GM11168 (cell line): ENCODE data around the gene CPEB3.

Experiments used
- in situ Hi-C: fragments of 300-500 bp; cut with MboI; formaldehyde crosslinking; loops from one replicate; pipeline ENCODE4 v1.12.0; 2022; ENCODE audit warnings: low sequenced_read_pairs; ENCODE audit not compliant: unreplicated experiment

The CPEB3 gene

DNA sequence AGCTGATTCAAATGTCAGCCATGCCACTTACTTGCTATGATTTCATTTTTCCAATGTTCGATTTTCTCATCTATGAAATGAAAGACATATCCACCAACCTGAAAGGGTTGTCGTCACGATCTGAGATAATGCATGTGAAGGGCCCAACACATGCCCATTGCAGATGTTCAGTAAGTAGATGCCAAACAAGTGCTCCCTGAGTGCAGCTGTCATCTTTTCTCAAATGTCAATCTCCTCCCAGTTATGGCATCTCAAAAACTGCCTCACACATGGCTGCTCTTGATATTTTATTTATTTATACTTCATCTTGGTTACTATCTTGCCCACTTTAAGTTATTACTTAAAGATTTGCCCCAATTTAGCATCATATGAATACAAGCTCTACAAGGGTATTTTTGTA is 16.8 kb downstream of the CPEB3 start:
- in situ Hi-C loops, result no loop called here

DNA sequence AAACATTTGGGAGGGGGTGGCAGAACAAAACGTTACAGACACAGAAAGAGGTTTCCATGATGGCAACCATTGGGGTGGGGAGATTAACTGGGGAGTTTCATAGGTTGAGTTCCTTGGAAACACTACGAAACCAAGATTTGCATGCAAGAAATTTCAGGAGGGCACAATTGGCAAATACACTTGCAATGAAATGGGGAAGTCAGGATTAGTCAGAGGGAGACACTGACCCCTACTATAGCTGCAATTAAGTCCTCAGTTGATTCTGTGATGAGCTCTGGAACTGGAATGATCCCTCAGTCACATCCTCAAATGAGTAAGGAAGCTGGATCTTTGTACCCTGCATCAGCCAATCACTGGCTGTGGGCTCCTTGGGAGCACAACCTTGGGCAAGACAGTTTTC is 22.1 kb downstream of the CPEB3 start:
- in situ Hi-C loops, result no loop called here

DNA sequence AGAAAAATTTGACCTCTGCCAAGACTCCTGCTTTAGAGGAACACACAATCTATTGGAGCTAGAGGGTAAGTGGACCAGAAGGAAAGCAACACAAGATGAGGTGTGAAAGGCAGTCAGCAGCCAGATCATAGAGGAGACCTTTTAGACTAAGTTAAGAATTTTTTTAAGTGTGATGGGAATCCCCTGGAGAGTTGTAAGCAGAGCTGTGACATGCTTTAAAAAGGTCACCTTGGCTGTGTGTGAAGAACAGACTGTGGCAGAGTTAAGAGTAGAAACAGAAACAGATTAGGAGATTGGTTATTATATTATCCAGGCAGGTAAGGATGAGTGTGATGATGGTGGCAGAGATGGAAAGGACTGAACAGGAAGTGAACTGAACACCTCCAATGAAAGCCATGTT is 23.5 kb downstream of the CPEB3 start:
- in situ Hi-C loops, result no loop called here

DNA sequence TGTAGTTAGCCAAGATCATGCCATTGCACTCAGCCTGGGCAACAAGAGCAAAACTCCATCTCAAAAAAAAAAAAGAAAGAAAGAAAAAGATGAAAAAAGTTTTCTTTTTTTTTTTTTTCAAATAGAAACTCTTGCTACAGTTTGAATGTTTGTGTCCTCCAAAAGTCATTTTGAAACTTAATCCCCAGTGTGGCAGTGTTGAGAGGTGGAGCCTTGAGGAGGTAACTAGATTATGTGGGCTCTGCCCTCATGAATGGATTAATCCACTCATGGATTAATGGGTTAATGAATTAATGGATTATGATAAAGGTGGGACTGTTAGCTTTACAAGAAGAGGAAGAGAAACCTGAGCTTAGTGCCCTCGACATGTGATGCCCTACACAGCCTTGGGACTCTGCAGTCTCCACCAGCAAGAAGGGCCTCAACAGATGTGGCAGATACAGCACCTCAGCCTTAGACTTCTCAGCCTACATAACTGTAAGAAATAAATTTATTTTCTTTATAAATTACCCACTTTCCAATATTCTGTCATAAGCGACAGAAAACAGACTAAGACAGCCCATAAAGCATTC is 25.1 kb downstream of the CPEB3 start:
- in situ Hi-C loops, result no loop called here

DNA sequence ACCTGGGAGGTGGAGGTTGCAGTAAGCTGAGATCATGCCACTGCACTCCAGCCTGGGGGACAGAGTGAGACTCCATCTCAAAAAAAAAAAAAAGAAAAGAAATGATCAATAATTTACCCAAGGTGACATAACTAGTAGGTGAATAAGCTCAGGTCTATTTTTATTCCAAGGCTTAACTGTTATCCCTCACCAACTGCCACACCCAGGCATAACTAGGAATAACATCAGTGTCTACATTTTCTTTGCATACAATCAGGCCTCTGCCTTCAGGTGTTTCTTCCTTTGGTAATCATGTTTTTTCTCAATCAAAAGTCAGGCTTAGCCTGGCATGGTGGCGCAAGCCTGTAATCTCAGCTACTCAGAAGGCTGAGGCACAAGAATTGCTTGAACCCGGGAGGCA is 26.6 kb downstream of the CPEB3 start:
- in situ Hi-C loops, result no loop called here

DNA sequence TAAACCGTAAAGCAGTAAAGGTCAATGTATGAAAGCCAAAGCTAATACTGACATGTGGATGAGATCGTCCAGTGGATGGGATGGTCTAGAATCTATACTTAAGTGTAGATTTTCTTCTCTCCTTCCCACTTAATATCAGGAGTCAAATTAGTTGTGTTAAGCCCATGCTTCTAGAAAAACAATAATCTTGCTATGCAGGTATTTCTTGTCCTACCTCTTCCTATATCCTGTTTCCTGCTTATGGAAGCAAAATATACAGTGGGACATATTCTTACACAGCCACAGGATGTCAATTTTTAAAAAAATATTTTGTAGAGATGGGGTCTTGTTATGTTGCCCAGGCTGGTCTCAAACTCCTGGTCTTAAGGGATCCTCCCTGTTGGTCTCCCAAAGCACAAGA is 27.5 kb downstream of the CPEB3 start:
- in situ Hi-C loops, result no loop called here

DNA sequence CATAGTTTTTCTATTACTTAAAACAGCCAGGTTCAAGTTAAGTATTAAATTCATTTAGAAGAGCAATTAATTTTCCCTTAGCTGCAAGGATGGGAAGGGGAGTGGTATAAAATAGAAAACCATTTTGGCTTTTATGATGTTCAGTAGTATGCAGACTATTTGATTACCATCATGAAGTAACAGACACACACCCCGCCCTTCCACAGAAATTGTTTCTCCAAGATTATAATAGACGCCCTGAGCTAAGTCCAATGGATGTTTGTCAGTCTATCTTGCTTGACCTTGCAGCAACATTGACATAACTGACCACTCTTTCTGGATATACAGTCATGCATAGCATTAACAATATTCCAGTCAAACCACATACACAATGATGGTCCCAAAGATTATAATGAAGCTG is 42.3 kb downstream of the CPEB3 start:
- in situ Hi-C loops, result no loop called here

DNA sequence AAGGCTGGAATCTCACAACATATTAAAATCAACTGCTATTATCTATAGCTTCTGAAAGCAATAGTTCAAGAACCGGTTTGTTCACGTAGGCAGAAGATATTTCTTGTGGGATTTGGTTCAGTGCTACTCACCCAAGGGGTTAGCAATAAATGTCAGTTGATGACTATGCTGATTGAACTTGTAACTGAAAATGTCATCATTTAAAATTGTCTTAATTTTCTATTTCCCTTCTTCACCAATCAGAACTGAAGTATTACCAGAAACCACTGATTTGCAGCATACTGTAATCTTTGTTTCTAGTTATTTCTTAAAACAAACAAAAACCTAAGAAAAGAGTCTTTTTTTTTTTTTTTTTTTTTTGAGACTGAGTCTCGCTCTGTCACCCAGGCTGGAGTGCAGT is 46.1 kb downstream of the CPEB3 start:
- in situ Hi-C loops, result no loop called here

DNA sequence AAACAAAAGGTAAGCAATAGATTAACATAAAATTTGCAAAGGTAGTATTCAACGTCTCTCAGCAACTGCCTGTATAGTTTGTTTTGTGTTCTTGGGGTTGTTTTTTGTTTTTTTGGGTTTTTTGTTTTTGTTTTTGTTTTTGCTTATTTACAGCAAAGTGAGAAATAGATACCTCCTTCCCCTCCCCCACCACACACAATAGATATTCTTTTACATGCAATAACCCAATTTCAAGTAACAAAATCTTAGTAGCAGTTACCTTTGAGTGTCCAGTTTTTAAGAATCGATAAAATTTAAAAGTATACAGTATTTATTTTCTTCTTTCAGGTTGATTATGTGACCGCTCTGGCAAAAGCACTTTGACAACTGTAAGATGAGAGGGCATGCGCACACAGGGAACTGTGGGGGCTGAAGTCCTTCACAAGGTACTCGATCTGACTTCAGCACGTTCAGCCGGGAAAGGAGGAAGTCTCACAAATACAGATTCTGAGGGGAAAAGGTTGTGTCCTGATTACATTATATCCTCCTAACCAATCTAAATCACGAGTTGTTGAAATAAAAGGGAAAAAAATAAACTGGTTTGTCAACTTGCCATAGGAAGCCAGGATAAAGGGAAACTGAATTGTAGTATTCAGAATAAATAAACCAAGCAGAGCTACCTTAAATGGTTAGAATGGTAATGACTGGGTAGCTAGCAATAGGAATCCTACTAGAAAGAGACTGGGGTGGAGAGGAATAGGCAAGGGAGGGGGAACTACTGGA is 47.8 kb downstream of the CPEB3 start:
- in situ Hi-C loops, result no loop called here

DNA sequence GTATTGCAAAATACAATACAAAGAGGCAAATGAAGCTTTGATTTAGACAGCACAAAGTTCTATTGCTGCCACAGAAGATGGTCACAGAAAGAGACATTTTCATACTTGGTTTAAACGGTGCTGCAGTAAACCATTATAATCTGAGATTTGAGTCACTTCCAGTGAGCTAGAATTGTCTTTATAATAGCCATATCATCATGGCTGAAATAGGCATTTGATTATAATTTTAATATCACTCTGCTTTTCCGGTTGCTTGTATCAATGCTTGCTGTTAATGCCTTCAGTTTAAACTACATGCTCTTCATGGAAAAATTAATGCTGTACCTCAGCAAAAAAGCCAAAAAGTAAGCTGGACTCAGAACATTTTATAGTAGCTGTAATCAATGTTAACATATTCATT is 48.5 kb downstream of the CPEB3 start:
- in situ Hi-C loops, result no loop called here

DNA sequence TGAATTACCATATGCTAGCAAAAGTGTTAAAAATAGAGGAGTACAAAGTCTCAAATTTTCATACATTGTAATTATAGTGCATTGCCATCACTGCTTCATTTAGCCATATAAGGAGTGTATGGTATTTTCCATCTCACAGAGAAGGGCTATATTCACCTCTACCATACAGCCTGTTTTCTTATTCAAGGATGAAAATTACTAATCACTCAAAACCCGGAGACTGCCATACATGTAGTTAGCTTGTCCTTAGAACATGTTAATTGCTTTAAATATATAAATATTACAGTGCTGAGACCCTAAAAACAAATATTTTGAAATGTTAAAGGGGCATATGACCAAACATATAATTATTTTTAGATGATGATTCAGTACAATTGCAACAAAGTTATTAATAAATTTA is 49.4 kb downstream of the CPEB3 start:
- in situ Hi-C loops, result no loop called here

DNA sequence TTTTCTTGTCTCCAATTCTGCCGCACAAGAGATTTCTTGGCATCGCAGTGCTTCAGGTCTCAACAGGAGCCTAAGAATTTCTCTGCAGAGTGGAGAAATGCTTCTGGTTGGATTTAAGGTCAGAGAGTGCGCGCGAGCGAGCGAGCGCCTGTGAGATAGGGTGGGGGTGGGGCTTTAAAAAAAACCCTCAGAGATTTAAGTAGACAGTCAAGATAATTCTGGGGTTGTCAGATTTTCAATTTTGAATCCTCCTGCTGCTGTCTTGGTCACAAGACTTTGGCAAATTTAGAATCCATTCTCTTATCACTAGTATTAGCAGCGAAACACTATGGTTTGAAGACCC is 49.7 kb downstream of the CPEB3 start:
- in situ Hi-C loops, result no loop called here

DNA sequence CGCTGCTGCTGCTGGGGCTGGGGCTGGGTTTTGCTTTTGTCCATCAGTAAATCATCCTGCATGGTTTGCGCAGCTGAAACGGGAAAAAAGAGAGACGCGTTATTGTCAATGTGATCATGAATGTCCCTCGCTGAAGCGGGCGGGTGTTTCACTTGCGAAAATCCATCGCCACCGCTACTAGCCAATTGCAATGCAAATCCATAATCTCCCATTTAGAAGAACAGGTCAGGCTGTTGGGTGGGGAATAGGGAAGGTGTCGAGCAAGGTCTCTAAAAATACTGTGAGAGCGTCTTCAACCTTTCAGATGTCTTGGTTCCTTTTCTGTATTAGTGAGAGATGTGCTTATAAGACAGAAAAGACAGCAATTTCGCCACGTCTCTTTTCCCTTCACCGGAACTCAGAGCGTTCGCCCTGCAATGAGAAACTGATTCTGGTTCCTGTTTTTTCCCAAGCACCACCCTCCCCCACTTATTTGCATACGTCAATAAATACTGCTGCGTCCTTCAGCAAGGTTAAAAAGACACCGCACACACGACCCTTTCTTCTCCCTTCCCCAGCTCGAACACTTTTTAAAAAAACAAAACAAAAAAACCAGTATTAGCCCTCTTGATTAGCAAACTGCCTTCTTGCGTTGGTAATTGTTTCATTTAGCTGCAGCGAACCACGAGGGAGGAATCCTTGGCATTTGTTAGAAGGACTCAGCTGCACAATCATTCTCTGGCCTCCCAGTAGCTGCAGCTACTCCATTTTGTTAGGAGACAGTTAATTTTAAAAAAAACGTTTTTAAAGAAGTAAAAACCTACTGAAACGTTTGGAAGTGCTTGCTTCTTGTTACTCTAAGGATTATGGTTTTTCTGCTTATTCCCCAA is 50.4 kb downstream of the CPEB3 start:
- in situ Hi-C loops, result no loop called here

DNA sequence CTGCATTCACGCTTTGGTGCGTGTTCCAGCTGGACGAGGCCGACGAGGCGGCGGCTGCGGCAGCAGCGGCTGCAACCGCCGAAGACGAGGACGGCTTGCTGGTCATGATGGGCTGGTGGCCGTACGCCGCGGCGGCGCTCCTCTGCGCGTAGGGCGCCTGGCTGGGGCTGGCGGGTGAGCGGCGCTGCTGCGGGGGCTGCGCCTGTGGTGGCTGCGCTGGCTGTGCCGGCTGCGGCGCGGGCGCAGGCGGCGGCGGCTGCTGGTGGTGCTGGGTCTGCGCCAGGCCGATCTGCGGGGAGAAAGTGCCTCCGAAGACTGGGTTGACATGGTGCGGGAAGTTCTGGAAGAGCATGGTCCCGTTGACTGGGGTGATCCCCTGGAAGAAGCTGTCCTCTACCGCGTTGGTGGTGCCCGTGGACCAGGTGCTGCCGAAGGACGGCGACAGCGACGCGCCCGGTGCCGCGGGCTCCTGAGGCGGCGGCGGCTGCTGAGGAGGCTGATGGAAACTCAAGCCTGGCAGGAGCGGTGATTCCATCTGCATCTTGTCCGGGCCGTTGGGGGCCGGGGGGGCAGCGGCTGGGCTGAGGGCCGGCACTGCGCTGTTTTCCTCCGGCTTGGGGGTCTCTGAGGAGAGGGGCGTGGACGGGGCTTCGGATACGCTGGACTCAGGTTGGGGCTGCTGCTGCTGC is 51.1 kb downstream of the CPEB3 start:
- in situ Hi-C loops, result no loop called here

DNA sequence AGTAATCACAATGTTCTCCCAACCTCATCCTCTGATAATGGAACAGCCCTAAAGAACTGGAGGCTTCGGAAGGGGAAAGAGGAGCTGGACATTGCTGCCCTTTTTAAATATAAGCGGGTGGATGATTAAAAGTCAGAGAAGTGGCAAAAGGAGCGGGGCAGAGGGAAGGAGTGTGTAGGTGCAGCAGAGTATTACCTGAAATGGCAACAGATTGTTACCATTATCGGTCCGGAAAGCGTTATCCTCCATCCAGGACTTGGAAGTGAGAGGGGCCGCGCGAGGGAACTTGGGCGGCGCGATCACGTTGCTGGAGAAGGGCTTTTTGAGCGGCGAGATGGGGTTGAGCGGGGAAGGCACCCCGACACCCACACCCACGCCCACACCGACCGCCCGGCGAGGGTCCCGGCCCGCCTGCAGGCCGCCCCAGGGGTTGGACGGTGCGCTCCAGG is 51.7 kb downstream of the CPEB3 start:
- in situ Hi-C loops, result no loop called here

DNA sequence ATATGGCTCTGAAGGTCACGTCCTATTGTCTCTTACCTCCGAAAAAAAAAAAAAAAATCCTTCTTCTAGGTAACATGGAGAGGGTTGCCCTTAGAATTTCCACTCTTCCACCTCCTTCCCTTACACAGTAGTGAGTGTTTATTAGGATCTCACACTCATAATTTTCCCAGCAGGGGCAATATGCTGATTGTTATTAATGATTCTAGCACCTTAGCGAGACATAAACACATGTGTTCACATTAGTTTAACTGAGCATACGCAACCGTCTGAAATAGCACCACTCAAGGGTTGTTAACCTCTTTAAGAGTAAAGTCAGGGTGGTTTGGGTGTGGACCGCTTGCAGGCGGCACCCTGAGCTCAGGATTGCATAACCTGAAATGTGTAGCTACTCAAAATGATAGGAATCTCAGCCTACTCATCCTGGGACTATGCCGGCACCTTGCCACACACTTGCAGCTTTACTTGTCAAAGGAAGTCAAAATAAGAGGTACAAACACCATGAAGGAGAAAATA is 52.2 kb downstream of the CPEB3 start:
- in situ Hi-C loops, result no loop called here

DNA sequence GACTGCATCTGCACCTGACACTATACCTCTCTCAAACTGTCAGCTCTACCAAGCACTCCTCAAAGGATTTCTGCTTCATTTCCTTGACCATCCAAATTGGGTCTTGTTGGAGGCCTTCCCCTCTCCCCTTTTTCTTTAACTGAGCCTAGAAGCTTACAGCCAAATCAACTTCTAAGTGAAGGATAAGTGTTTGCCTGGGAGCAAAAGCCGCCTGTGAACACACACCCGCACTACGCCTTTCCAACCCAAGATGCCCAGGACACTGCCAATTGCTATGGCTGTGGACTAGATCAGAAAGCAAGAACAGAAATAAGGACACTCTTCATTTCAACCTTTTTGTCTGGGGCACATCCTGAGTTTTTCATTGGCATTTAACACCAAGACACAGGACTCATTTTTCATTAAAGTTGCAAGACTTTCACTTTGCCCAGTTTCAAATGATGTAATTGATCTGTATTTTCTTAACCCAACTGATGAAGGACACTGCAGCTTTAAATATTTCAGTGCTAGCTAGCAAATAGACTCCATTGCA is 52.8 kb downstream of the CPEB3 start:
- in situ Hi-C loops, result no loop called here

DNA sequence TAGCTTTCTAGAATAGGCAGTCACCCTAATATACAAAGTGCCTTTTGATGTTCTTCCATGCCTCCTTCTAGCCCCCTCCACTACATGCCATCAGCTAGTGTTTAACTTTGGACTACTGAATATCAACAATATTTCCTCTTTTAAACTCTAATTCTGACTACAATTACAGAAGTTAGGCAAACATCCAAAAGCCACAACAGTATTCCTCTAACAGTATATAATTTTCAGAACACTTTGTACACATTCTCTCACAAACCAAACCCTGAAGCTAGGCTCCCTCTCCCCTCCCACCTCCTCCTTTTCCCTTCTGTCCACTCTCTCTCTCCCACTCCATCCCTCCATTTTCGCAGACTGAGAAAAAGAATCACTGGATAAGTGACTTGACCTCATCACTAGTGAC is 59.7 kb downstream of the CPEB3 start:
- in situ Hi-C loops, result no loop called here

DNA sequence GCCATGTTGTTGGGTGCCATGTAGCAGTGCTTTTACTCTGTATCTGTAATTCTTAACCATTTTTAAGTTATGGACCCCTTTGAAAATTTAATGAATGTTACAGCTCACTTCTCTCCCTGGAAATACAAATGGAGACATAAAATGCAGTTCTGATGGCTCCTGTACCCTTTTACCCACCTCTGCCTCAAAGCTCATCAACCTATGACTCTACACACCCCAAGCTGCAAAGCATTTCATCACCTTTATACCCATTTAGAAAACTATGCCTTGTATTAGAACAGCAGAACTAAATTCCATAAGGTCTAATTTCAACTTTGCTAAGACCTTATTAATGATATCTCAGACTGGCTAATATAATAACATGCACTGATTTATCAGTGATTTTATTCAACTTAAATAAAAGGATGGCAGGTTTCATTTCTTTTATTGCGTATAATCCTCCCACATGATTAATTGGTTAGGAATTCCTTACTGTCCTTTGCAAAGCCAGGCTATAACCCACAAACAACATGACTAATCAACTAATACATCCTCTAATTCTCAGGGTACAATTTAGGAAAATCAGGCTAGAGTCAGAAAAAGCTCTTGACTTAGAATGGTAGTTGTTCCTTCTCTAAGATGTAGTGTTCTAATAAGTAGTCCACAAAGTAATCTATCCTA is 68.1 kb downstream of the CPEB3 start:
- in situ Hi-C loops, result no loop called here

DNA sequence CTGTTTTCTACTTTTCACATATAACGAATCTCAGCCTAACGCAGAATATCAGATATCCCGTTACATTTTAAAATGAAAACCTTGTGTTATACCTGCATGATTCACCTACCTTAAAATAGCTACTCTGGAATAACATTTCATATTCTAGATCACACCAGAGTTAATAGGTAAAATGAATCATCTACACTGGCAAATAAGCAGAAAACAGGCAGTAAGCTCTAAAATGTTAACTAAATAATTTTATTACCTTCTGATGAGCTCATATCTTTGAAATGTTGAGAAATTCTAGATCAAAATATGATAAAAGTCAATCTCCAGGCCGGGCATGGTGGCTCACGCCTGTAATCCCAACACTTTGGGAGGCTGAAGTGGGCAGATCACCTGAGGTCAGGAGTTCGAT is 71.3 kb downstream of the CPEB3 start:
- in situ Hi-C loops, result no loop called here
